IPS DF 19.7 (cell line): Measurements from ENCODE around the gene LELP1.
"Not testable (repeated sequence)": the region's sequence is repeated elsewhere in the genome, so short reads cannot be mapped to it uniquely, and the experiment has no call there.

ENCODE experiments used
- DNase-seq: peaks from one replicate; pipeline ENCODE4 v3.0.0-alpha.2; 2013; ENCODE audit warnings: low read depth, low spot score

LELP1 gene

GRCh38 chr1:153203130-153203529 lies at the start of gene LELP1:
Gene LELP1 (plus strand): TSS chr1:153203430. CDS start chr1:153204708, 1,278 bp downstream.
- no peak for DNase-seq

GRCh38 chr1:153155541-153155940 lies 47.7 kb upstream of the LELP1 start:
- DNase-seq, result no peak

- no peak for DNase-seq
Measured at GRCh38 chr1:153168686-153169085, 34.5 kb upstream of the LELP1 start.

- DNase-seq, result no peak
Measured at GRCh38 chr1:153174624-153175023, 28.6 kb upstream of the LELP1 start.

- DNase-seq, result no peak
Measured at GRCh38 chr1:153178922-153179321, 24.3 kb upstream of the LELP1 start.

- no peak for DNase-seq
Measured at GRCh38 chr1:153180556-153180955, 22.7 kb upstream of the LELP1 start.

- not testable (repeated sequence) for DNase-seq
Measured at GRCh38 chr1:153188301-153188700, 14.9 kb upstream of the LELP1 start.

GRCh38 chr1:153190373-153190772 lies 12.9 kb upstream of the LELP1 start:
- peak; percentile 12 for DNase-seq

GRCh38 chr1:153192697-153193096 lies 10.5 kb upstream of the LELP1 start:
- DNase-seq, result peak; percentile 68

- no peak for DNase-seq
Measured at GRCh38 chr1:153194331-153195050, 8.7 kb upstream of the LELP1 start.

GRCh38 chr1:153195216-153195615 lies 8.0 kb upstream of the LELP1 start:
- no peak for DNase-seq

GRCh38 chr1:153202006-153202405 lies 1.2 kb upstream of the LELP1 start:
- no peak for DNase-seq

- DNase-seq, result no peak
Measured at GRCh38 chr1:153206631-153207030, 3.4 kb downstream of the LELP1 start.

- no peak for DNase-seq
Measured at GRCh38 chr1:153210206-153210605, 7.0 kb downstream of the LELP1 start.

GRCh38 chr1:153212201-153212600 lies 9.0 kb downstream of the LELP1 start:
- no peak for DNase-seq

GRCh38 chr1:153213519-153213918 lies 10.3 kb downstream of the LELP1 start:
- no peak for DNase-seq

GRCh38 chr1:153217212-153217611 lies 14.0 kb downstream of the LELP1 start, which contains the start of gene PRR9:
Gene PRR9 (plus strand): TSS chr1:153217584. CDS start chr1:153218145, 561 bp downstream.
- DNase-seq, result no peak

- DNase-seq, result no peak
Measured at GRCh38 chr1:153217744-153218416, 14.7 kb downstream of the LELP1 start.

GRCh38 chr1:153220606-153221303 lies 17.5 kb downstream of the LELP1 start:
- DNase-seq, result no peak

- not testable (repeated sequence) for DNase-seq
Measured at GRCh38 chr1:153223040-153223891, 20.0 kb downstream of the LELP1 start.

GRCh38 chr1:153227810-153228209 lies 24.6 kb downstream of the LELP1 start:
- DNase-seq, result no peak

GRCh38 chr1:153228491-153228890 lies 25.3 kb downstream of the LELP1 start:
- no peak for DNase-seq
